ENCODE measurements around the gene SLIT1.

- TF ChIP-seq CTCF (IDR thresholded peaks at IDR 0.05) (no peak), POLR2A (IDR thresholded peaks at IDR 0.05) (no peak), POLR2AphosphoS5 (IDR thresholded peaks at IDR 0.05; ENCODE audit: insufficient read depth in 1 of 2, low read depth in 1 of 2) (no peak)
Measured at GRCh38 chr10:96998329-96998888, 187.3 kb downstream of the SLIT1 start.
